ENCODE data around the gene TPRX1.

- no peak for TF ChIP-seq CTCF (conservative IDR thresholded peaks at IDR 0.05; ENCODE audit: low read depth, low read length)
- no peak for TF ChIP-seq EZH2 (IDR thresholded peaks at IDR 0.05; ENCODE audit: borderline replicate concordance, low read depth, low read length, poor library complexity, severe bottlenecking)
These were observed 28.4 kb upstream of the TPRX1 start for GRCh38 chr19:47832723-47833122.

Data from A673 (cell line).